OCI-LY7 (cell line): ENCODE data around the gene C11orf54. TPM values are rescaled to one million over a fixed set of nuclear protein-coding genes. Genes with fewer than 3 reads are reported as not detected.

Source experiments
- BruUV-seq: library from RNA; stranded (reverse); fragments of 400-500 nt; replicated peaks from 2 replicates; lab custom pipeline; 2021; lab: Mats Ljungman, UMichigan
- CTCF ChIA-PET: fragments of 300-600 bp; sonication (Branson Sonifier 250); formaldehyde crosslinking; loops from one replicate; lab custom pipeline; 2022; ENCODE audit warnings: antibody characterized with exemption; ENCODE audit not compliant: unreplicated experiment; lab: Charles Lee
- POLR2A ChIA-PET: fragments of 300-600 bp; sonication (Branson Sonifier 250); formaldehyde crosslinking; loops from one replicate; lab custom pipeline; 2022; ENCODE audit warnings: antibody characterized with exemption; lab: Charles Lee
- DNase-seq: peaks from one replicate; pipeline ENCODE4 v3.0.0-alpha.2; 2015; ENCODE audit warnings: low spot score
- H2AFZ ChIP-seq: fragments of 200-600 bp; sonication (generic), shearing (Covaris generic); 2 replicates; pipeline ENCODE4 v1.6.1; 2014; ENCODE audit warnings: mild to moderate bottlenecking, antibody characterized with exemption, low read length, moderate library complexity
- H3K27ac ChIP-seq: fragments of 200-600 bp; sonication (generic); 2 replicates; pipeline ENCODE4 v1.5.1; 2014; ENCODE audit warnings: mixed run types, low read depth, mild to moderate bottlenecking, moderate library complexity, low read length, inconsistent platforms; ENCODE audit not compliant: poor library complexity, severe bottlenecking
- H3K36me3 ChIP-seq: fragments of 200-600 bp; sonication (generic); 2 replicates; pipeline ENCODE4 v1.6.1; 2014; ENCODE audit warnings: mild to moderate bottlenecking, antibody characterized with exemption, low read length, moderate library complexity, mixed read lengths; ENCODE audit not compliant: insufficient read depth
- H3K4me1 ChIP-seq: fragments of 200-600 bp; sonication (generic); 2 replicates; pipeline ENCODE4 v1.5.1; 2014; ENCODE audit warnings: mild to moderate bottlenecking, low read length; ENCODE audit not compliant: insufficient read depth, poor library complexity, severe bottlenecking
- H3K4me2 ChIP-seq: fragments of 200-600 bp; sonication (generic); 2 replicates; pipeline ENCODE4 v1.6.1; 2014; ENCODE audit warnings: mild to moderate bottlenecking, low read length
- H3K4me3 ChIP-seq: fragments of 200-600 bp; sonication (generic); 2 replicates; pipeline ENCODE4 v1.5.1; 2014; ENCODE audit warnings: mild to moderate bottlenecking, low read depth, low read length; ENCODE audit not compliant: poor library complexity, severe bottlenecking
- H3K79me2 ChIP-seq: fragments of 200-600 bp; sonication (generic); 2 replicates; pipeline ENCODE4 v1.6.1; 2016; ENCODE audit warnings: low read depth, mild to moderate bottlenecking, low read length, moderate library complexity, mixed read lengths; ENCODE audit not compliant: insufficient read depth
- H3K9me2 ChIP-seq: fragments of 200-600 bp; sonication (generic); 2 replicates; pipeline ENCODE4 v1.6.1; 2016; ENCODE audit warnings: mild to moderate bottlenecking, low read length, mixed read lengths; ENCODE audit not compliant: insufficient read depth
- H3K9me3 ChIP-seq: fragments of 200-600 bp; sonication (generic); 2 replicates; pipeline ENCODE4 v1.6.1; 2014; ENCODE audit warnings: mild to moderate bottlenecking, mixed run types, low read length, mixed read lengths
- H4K20me1 ChIP-seq: fragments of 200-600 bp; sonication (generic); 2 replicates; pipeline ENCODE4 v1.6.1; 2014; ENCODE audit warnings: mild to moderate bottlenecking, antibody characterized with exemption, low read length, moderate library complexity, mixed read lengths; ENCODE audit not compliant: insufficient read depth
- EZH2phosphoT487 ChIP-seq: fragments of 200-600 bp; sonication (generic); IDR thresholded peaks from 2 replicates; pipeline ENCODE4 v1.6.1; 2018; ENCODE audit warnings: low read depth, borderline replicate concordance, mild to moderate bottlenecking, mixed run types, antibody characterized with exemption, low read length, moderate library complexity, mixed read lengths
- intact Hi-C: fragments of 100-400 bp; cut with micrococcal nuclease; formaldehyde crosslinking; loops from one replicate; pipeline ENCODE4 v1.10.0; 2022; ENCODE audit not compliant: unreplicated experiment
- total RNA-seq, 2 experiments: library from RNA; depleted of rRNA in 1 of 2; stranded (reverse); fragments of >200 nt in 1 of 2; shearing (Covaris generic) in 1 of 2; gene quantifications; 2 replicates each; pipeline ENCODE4 v1.2.3, GENCODE V29; 2014 to 2022
- TF ChIP-seq, protein P1 (sequence below): fragments of 200-600 bp; sonication (generic); conservative IDR thresholded peaks from 2 replicates; pipeline ENCODE4 v1.5.1; 2014; ENCODE audit warnings: mild to moderate bottlenecking, antibody characterized with exemption, low read length, moderate library complexity, mixed read lengths

Gene C11orf54
- total RNA-seq, 2 experiments from 2014 or later, result 29.5 to 35.5 TPM

DNA sequence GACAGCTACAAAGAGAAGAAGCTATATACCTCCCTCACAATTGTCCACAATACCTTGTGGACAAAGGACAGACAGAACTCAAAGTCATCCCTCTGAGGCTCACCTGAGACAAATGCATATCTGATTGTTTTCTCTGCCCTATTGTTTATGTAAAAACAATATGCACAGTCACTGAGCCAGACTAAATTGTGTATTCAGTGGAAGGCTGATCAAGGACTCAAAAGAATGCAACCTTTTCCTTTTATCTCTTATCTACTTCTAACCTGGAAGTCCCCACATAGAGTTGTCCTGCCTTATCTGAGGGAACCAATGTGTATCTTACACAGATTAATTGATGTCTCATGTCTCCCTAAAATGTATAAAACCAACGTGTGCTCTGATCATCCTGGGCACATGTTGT is 28.7 kb downstream of the C11orf54 start:
- DNase-seq, result no peak
- ChIA-PET CTCF (no interaction called here), POLR2A (interaction anchor here (1.0 to 1.3 kb wide), 2 partner anchors 10 to 12 kb away, joined by 3 to 7 read pairs; no protein-coding TSS in a partner anchor)
- no peaks in the 10 kb centered on the region for H4K20me1 ChIP-seq
- H3K36me3 ChIP-seq, result peaks cover 6% of the 10 kb centered on the region; the same call in 1 of the 2 replicates
- no peak overlapping the region for H3K27ac ChIP-seq
- no peak for TF ChIP-seq EZH2phosphoT487
- TF ChIP-seq, protein P1, sequence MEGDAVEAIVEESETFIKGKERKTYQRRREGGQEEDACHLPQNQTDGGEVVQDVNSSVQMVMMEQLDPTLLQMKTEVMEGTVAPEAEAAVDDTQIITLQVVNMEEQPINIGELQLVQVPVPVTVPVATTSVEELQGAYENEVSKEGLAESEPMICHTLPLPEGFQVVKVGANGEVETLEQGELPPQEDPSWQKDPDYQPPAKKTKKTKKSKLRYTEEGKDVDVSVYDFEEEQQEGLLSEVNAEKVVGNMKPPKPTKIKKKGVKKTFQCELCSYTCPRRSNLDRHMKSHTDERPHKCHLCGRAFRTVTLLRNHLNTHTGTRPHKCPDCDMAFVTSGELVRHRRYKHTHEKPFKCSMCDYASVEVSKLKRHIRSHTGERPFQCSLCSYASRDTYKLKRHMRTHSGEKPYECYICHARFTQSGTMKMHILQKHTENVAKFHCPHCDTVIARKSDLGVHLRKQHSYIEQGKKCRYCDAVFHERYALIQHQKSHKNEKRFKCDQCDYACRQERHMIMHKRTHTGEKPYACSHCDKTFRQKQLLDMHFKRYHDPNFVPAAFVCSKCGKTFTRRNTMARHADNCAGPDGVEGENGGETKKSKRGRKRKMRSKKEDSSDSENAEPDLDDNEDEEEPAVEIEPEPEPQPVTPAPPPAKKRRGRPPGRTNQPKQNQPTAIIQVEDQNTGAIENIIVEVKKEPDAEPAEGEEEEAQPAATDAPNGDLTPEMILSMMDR, result no peak
- no peaks in the 10 kb centered on the region for H3K9me2 ChIP-seq
- no TSS peak for BruUV-seq
- H3K4me2 ChIP-seq, result no peak overlapping the region
- H3K79me2 ChIP-seq, result no peaks in the 10 kb centered on the region
- no peak overlapping the region for H3K4me3 ChIP-seq
- peaks cover 12% of the 10 kb centered on the region for H3K9me3 ChIP-seq
- intact Hi-C loops, result no loop called here
- H2AFZ ChIP-seq, result no peak overlapping the region
- no peaks in the 10 kb centered on the region for H3K4me1 ChIP-seq

DNA sequence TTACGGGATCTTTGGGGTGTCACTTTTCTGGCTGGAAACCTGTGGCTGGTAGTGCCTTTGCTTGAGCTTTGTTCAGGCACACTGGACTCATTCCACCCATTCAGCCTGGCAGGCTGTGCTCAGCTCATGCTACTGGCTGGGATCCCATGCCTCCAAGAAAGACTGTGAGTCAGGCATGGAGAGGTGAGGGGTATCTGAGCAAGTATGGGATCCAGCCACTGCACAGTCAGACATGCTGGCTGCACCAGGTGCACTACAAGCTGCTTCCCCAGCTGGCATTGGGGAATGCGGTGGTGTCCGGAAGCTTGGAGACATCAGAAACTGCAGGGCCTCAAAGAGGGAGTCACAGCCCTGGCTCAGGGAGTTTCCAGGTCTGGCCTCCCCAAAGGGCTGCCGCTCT is 30.7 kb downstream of the C11orf54 start:
- intact Hi-C loops, result no loop called here

DNA sequence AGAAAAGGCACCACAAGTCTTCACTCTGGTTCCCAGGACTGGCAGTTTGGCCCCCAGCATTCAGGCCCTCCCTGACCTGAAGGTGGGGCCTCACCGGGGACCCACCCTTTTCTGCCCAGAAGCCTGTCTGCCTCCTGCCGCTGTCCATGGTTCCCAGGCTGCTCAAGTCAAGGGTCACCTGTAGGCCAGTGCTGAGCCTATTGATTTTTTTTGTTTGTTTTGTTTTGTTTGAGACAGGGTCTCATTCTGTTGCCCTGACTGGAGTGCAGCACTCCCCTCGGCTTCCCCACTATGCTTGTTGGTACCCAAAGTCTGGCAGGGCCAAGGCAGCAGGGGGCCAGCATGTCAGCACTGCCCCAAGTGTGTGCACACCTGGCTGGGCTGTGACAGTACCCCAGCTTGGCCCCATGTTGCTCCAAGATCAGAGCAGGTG is 31.6 kb downstream of the C11orf54 start:
- Histone ChIP-seq H3K9me2 (no peaks in the 10 kb centered on the region), H3K4me2 (no peak overlapping the region), H3K9me3 (peaks cover 6% of the 10 kb centered on the region; the same call in 1 of the 2 replicates), H4K20me1 (no peaks in the 10 kb centered on the region), H2AFZ (no peak overlapping the region), H3K79me2 (no peaks in the 10 kb centered on the region), H3K4me3 (no peak overlapping the region), H3K36me3 (no peaks in the 10 kb centered on the region), H3K27ac (no peak overlapping the region), H3K4me1 (no peaks in the 10 kb centered on the region)
- no TSS peak for BruUV-seq
- ChIA-PET CTCF (interaction anchor here (1.0 kb wide), 1 partner anchor 11 kb away, joined by 4 read pairs; the partner anchor contains the start of gene MED17), POLR2A (no interaction called here)
- TF ChIP-seq EZH2phosphoT487, result no peak
- TF ChIP-seq, protein P1, result no peak
- DNase-seq, result no peak
- intact Hi-C loops, result no loop called here

More for the DNA sequence above, 30.7 kb downstream of the C11orf54 start:
- no peaks in the 10 kb centered on the region for H3K36me3 ChIP-seq
- no peaks in the 10 kb centered on the region for H4K20me1 ChIP-seq
- H3K4me1 ChIP-seq, result no peaks in the 10 kb centered on the region
- POLR2A ChIA-PET, result interaction anchor here (0.9 kb wide), 1 partner anchor 10 kb away, joined by 8 read pairs; no protein-coding TSS in a partner anchor
- H3K9me3 ChIP-seq, result peaks cover 7% of the 10 kb centered on the region
- CTCF ChIA-PET, result interaction anchor here (1.0 kb wide), 1 partner anchor 12 kb away, joined by 4 read pairs; the partner anchor contains the start of gene MED17
- H2AFZ ChIP-seq, result no peak overlapping the region
- H3K4me3 ChIP-seq, result no peak overlapping the region
- no peak overlapping the region for H3K27ac ChIP-seq
- no peak overlapping the region for H3K4me2 ChIP-seq
- no TSS peak for BruUV-seq
- H3K79me2 ChIP-seq, result no peaks in the 10 kb centered on the region
- H3K9me2 ChIP-seq, result no peaks in the 10 kb centered on the region
- TF ChIP-seq, protein P1, result no peak
- TF ChIP-seq EZH2phosphoT487, result no peak
- no peak for DNase-seq
